Measurements from ENCODE around the gene ABCF3. TPM values are rescaled to one million over a fixed set of nuclear protein-coding genes. Genes with fewer than 3 reads are reported as not detected.

Gene ABCF3
- total RNA-seq, 1 experiment from 2014 or later: 68.8 TPM

- no peaks in the 10 kb centered on the region for H3K9me3 ChIP-seq
- peaks cover 7% of the 10 kb centered on the region for H3K4me1 Mint-ChIP-seq (ENCODE audit: low read depth, unreplicated experiment)
- no peak overlapping the region for H3K27ac Mint-ChIP-seq (ENCODE audit: unreplicated experiment)
- H3K4me3 Mint-ChIP-seq (ENCODE audit: unreplicated experiment): peak overlapping the region; percentile 70
- H3K9me3 Mint-ChIP-seq (ENCODE audit: unreplicated experiment): no peaks in the 10 kb centered on the region
- peak overlapping the region; percentile 58 for H3K4me3 ChIP-seq (ENCODE audit: low read depth, low read length)
- H3K4me1 ChIP-seq: peaks cover 9% of the 10 kb centered on the region
- ChIA-PET POLR2A (interaction anchor here (0.5 kb wide), 1 partner anchor 16 kb away, joined by 3 read pairs; no protein-coding TSS in a partner anchor), CTCF (no interaction called here)
- no peak for TF ChIP-seq CTCF (IDR thresholded peaks at IDR 0.05; ENCODE audit: insufficient read depth in 1 of 2, low read depth in 1 of 2, low read length in 1 of 2, severe bottlenecking in 1 of 2, unreplicated experiment in 1 of 2)
- peaks cover 4% of the 10 kb centered on the region for H3K36me3 Mint-ChIP-seq (ENCODE audit: insufficient read depth, unreplicated experiment)
- intact Hi-C loops (cut with micrococcal nuclease; ENCODE audit: unreplicated experiment): loop anchor here (2.0 kb wide), 1 partner anchor 19 kb away; the partner anchor contains the start of genes ALG3 and EEF1AKMT4
- H3K27me3 ChIP-seq (replicated peaks; ENCODE audit: control insufficient read depth, insufficient read depth, low read length): peaks cover 5% of the 10 kb centered on the region
- no peaks in the 10 kb centered on the region for H3K36me3 ChIP-seq (ENCODE audit: control insufficient read depth, insufficient read depth, low read length)
- peak in 1 of 2 experiments; percentile 66 for DNase-seq
- no TSS peak for BruUV-seq (replicated peaks)
- H3K27me3 Mint-ChIP-seq (ENCODE audit: insufficient read depth, unreplicated experiment): peaks cover 26% of the 10 kb centered on the region
These were observed 44.1 kb downstream of the ABCF3 start for GRCh38 chr3:184230081-184230602.

- Mint-ChIP-seq H3K36me3 (ENCODE audit: insufficient read depth, unreplicated experiment) (peaks cover 4% of the 10 kb centered on the region), H3K27me3 (ENCODE audit: insufficient read depth, unreplicated experiment) (peaks cover 24% of the 10 kb centered on the region), H3K4me3 (ENCODE audit: unreplicated experiment) (peak overlapping the region; percentile 70), H3K4me1 (ENCODE audit: low read depth, unreplicated experiment) (peaks cover 7% of the 10 kb centered on the region), H3K9me3 (ENCODE audit: unreplicated experiment) (no peaks in the 10 kb centered on the region), H3K27ac (ENCODE audit: unreplicated experiment) (no peak overlapping the region)
- H3K4me3 ChIP-seq (ENCODE audit: low read depth, low read length): peak overlapping the region; percentile 58
- ChIA-PET CTCF (no interaction called here), POLR2A (interaction anchor here (0.5 to 0.6 kb wide), 2 partner anchors 15 to 331 kb away, joined by 3 to 5 read pairs; partner anchors contain the start of gene EPHB3)
- no peaks in the 10 kb centered on the region for H3K9me3 ChIP-seq
- no peak for TF ChIP-seq CTCF (IDR thresholded peaks at IDR 0.05; ENCODE audit: insufficient read depth in 1 of 2, low read depth in 1 of 2, low read length in 1 of 2, severe bottlenecking in 1 of 2, unreplicated experiment in 1 of 2)
- intact Hi-C loops (cut with micrococcal nuclease; ENCODE audit: unreplicated experiment): loop anchor here (2.0 kb wide), 1 partner anchor 18 kb away; the partner anchor contains the start of genes ALG3 and EEF1AKMT4
- H3K4me1 ChIP-seq: peaks cover 9% of the 10 kb centered on the region
- no TSS peak for BruUV-seq (replicated peaks)
- DNase-seq: no peak
- no peaks in the 10 kb centered on the region for H3K36me3 ChIP-seq (ENCODE audit: control insufficient read depth, insufficient read depth, low read length)
- H3K27me3 ChIP-seq (replicated peaks; ENCODE audit: control insufficient read depth, insufficient read depth, low read length): peaks cover 5% of the 10 kb centered on the region
These were observed 44.9 kb downstream of the ABCF3 start for GRCh38 chr3:184230603-184231528.

- no peaks in the 10 kb centered on the region for H3K9me3 Mint-ChIP-seq (ENCODE audit: unreplicated experiment)
- no TSS peak for BruUV-seq (replicated peaks)
- H3K36me3 Mint-ChIP-seq (ENCODE audit: insufficient read depth, unreplicated experiment): peaks cover 4% of the 10 kb centered on the region
- no peak for DNase-seq
- peak overlapping the region; percentile 70 for H3K4me3 Mint-ChIP-seq (ENCODE audit: unreplicated experiment)
- Histone ChIP-seq H3K4me1 (peaks cover 9% of the 10 kb centered on the region), H3K36me3 (ENCODE audit: control insufficient read depth, insufficient read depth, low read length) (no peaks in the 10 kb centered on the region), H3K27me3 (replicated peaks; ENCODE audit: control insufficient read depth, insufficient read depth, low read length) (peaks cover 5% of the 10 kb centered on the region), H3K9me3 (no peaks in the 10 kb centered on the region), H3K4me3 (ENCODE audit: low read depth, low read length) (no peak overlapping the region)
- H3K27ac Mint-ChIP-seq (ENCODE audit: unreplicated experiment): no peak overlapping the region
- peaks cover 7% of the 10 kb centered on the region for H3K4me1 Mint-ChIP-seq (ENCODE audit: low read depth, unreplicated experiment)
- intact Hi-C loops (cut with micrococcal nuclease; ENCODE audit: unreplicated experiment): loop anchor here (2.0 kb wide), 1 partner anchor 17 kb away; the partner anchor contains the start of genes ALG3 and EEF1AKMT4
- CTCF ChIA-PET: no interaction called here
- H3K27me3 Mint-ChIP-seq (ENCODE audit: insufficient read depth, unreplicated experiment): peaks cover 24% of the 10 kb centered on the region
- TF ChIP-seq CTCF (IDR thresholded peaks at IDR 0.05; ENCODE audit: insufficient read depth in 1 of 2, low read depth in 1 of 2, low read length in 1 of 2, severe bottlenecking in 1 of 2, unreplicated experiment in 1 of 2): no peak
- POLR2A ChIA-PET: no interaction called here
These were observed 45.7 kb downstream of the ABCF3 start for GRCh38 chr3:184231671-184232070.
